ENCODE results near the gene PARD3B. TPM values are rescaled to one million over a fixed set of nuclear protein-coding genes. Genes with fewer than 3 reads are reported as not detected.

Gene PARD3B
- total RNA-seq, 6 experiments from 2014 or later: 5.3 to 11.2 (median 8.3) TPM

GRCh38 chr2:205408696-205409095, 863.4 kb downstream of the PARD3B start:
- TF ChIP-seq POLR2A (IDR thresholded peaks at IDR 0.05) (no peak), CTCF (IDR thresholded peaks at IDR 0.05) (no peak)
- Histone ChIP-seq H3K4me1 (no peaks in the 10 kb centered on the region), H3K36me3 (no peaks in the 10 kb centered on the region), H3K4me3 (no peak overlapping the region), H3K9me3 (no peaks in the 10 kb centered on the region), H3K27ac (no peak overlapping the region), H3K27me3 (no peaks in the 10 kb centered on the region)
- ATAC-seq (no peak), DNase-seq (no peak)
- intact Hi-C loops (cut with DNase I): no loop called here

- no peaks in the 10 kb centered on the region for H3K4me1 ChIP-seq
- no peak overlapping the region for H3K4me3 ChIP-seq
- 85% methylated on average over 3 of the region's 3 CpGs for WGBS (ENCODE audit: insufficient coverage, low coverage, low lambda C conversion rate, missing lambda C conversion rate)
- no peaks in the 10 kb centered on the region for H3K9me3 ChIP-seq
- H3K27ac ChIP-seq: no peak overlapping the region
- no peak for DNase-seq
- TF ChIP-seq CTCF (IDR thresholded peaks at IDR 0.05) (no peak), POLR2A (IDR thresholded peaks at IDR 0.05) (no peak)
- no peaks in the 10 kb centered on the region for H3K36me3 ChIP-seq
- no peak for ATAC-seq
- H3K27me3 ChIP-seq: no peaks in the 10 kb centered on the region
- intact Hi-C loops (cut with DNase I): no loop called here
Measured at GRCh38 chr2:205409411-205409810, 864.1 kb downstream of the PARD3B start.

GRCh38 chr2:205411558-205411957, 866.3 kb downstream of the PARD3B start:
- no peak for TF ChIP-seq CTCF (IDR thresholded peaks at IDR 0.05)
- no peak for TF ChIP-seq POLR2A (IDR thresholded peaks at IDR 0.05)
- H3K27ac ChIP-seq: no peak overlapping the region
- ATAC-seq (peak in 1 of 4 donors; percentile 55), DNase-seq (no peak)
- 63% methylated on average over 2 of the region's 4 CpGs for WGBS (ENCODE audit: insufficient coverage, low coverage, low lambda C conversion rate, missing lambda C conversion rate)
- H3K36me3 ChIP-seq: no peaks in the 10 kb centered on the region
- no peak overlapping the region for H3K4me3 ChIP-seq
- no peaks in the 10 kb centered on the region for H3K4me1 ChIP-seq
- intact Hi-C loops (cut with DNase I): no loop called here
- no peaks in the 10 kb centered on the region for H3K9me3 ChIP-seq
- H3K27me3 ChIP-seq: no peaks in the 10 kb centered on the region

- no peak for ATAC-seq
- H3K4me1 ChIP-seq: no peaks in the 10 kb centered on the region
- H3K27me3 ChIP-seq: no peaks in the 10 kb centered on the region
- WGBS (ENCODE audit: insufficient coverage, low coverage, low lambda C conversion rate, missing lambda C conversion rate): 79% methylated on average over 3 of the region's 4 CpGs
- no peak for TF ChIP-seq CTCF (IDR thresholded peaks at IDR 0.05)
- no peak for TF ChIP-seq POLR2A (IDR thresholded peaks at IDR 0.05)
- H3K36me3 ChIP-seq: no peaks in the 10 kb centered on the region
- no peak overlapping the region for H3K4me3 ChIP-seq
- DNase-seq: no peak
- H3K27ac ChIP-seq: no peak overlapping the region
- intact Hi-C loops (cut with DNase I): no loop called here
- no peaks in the 10 kb centered on the region for H3K9me3 ChIP-seq
Measured at GRCh38 chr2:205424326-205424725, 879.1 kb downstream of the PARD3B start.

- Histone ChIP-seq H3K4me1 (no peaks in the 10 kb centered on the region), H3K9me3 (no peaks in the 10 kb centered on the region), H3K27me3 (no peaks in the 10 kb centered on the region), H3K36me3 (no peaks in the 10 kb centered on the region), H3K4me3 (no peak overlapping the region), H3K27ac (no peak overlapping the region)
- intact Hi-C loops (cut with DNase I): no loop called here
- no peak for ATAC-seq
- no peak for DNase-seq
- 88% methylated on average over 2 of the region's 2 CpGs for WGBS (ENCODE audit: insufficient coverage, low coverage, low lambda C conversion rate, missing lambda C conversion rate)
- TF ChIP-seq POLR2A (IDR thresholded peaks at IDR 0.05) (no peak), CTCF (IDR thresholded peaks at IDR 0.05) (no peak)
Measured at GRCh38 chr2:205425102-205425501, 879.8 kb downstream of the PARD3B start.
